Measurements from ENCODE around the gene CHKB.
"Not testable (repeated sequence)": the region's sequence is repeated elsewhere in the genome, so short reads cannot be mapped to it uniquely, and the experiment has no call there.

The CHKB gene

DNA sequence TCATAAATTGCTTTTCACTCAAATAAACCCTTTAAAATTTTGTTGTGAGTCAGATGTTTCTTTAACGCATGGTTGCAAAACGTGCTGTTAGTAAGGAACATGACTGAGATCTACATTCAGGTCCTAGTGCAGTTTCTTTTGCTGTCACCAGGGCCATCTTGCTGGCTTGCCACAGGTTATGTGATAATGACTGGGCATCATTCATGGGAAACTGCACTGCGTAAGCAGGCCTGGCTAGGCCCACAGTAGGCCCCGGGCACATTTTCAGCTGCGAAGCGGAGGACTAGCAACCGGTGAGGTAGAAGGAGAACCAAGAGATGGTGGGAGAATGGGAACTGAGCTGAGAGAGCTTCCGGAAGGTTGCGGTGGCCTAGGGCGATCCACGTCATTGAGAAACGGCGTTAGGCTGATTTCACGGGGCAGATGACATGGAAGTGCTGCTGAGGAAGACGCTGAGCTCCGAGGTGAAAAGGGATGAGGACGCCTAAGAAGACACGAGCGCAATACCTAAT lies 40.2 kb downstream of the CHKB start:
- no peak overlapping the region for H3K27ac Mint-ChIP-seq
- no peaks in the 10 kb centered on the region for H3K9me3 Mint-ChIP-seq
- no peak overlapping the region for H3K4me3 Mint-ChIP-seq
- peaks cover 16% of the 10 kb centered on the region for H3K27me3 Mint-ChIP-seq (ENCODE audit: low read depth, poor library complexity)
- DNase-seq: no peak
- TF ChIP-seq, protein P1, sequence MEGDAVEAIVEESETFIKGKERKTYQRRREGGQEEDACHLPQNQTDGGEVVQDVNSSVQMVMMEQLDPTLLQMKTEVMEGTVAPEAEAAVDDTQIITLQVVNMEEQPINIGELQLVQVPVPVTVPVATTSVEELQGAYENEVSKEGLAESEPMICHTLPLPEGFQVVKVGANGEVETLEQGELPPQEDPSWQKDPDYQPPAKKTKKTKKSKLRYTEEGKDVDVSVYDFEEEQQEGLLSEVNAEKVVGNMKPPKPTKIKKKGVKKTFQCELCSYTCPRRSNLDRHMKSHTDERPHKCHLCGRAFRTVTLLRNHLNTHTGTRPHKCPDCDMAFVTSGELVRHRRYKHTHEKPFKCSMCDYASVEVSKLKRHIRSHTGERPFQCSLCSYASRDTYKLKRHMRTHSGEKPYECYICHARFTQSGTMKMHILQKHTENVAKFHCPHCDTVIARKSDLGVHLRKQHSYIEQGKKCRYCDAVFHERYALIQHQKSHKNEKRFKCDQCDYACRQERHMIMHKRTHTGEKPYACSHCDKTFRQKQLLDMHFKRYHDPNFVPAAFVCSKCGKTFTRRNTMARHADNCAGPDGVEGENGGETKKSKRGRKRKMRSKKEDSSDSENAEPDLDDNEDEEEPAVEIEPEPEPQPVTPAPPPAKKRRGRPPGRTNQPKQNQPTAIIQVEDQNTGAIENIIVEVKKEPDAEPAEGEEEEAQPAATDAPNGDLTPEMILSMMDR (IDR thresholded peaks at IDR 0.05): no peak
- H3K36me3 Mint-ChIP-seq (ENCODE audit: low read depth): no peaks in the 10 kb centered on the region
- H3K4me1 Mint-ChIP-seq: peaks cover 29% of the 10 kb centered on the region

DNA sequence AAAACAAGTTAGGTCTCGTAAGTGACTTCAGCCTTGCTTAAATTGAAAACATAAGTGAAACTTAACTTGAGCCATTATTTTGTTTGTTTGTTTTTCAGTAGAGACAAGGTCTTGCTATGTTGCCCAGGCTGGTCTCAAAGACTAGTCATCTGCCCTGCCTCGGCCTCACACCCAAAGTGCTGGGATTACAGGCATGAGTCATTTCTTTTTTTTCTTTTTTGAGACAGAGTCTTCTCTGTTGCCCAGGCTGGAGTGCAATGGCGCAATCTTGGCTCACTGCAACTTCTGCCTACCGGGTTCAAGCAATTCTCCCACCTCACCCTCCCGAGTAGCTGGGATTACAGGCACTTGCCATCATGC lies 41.0 kb downstream of the CHKB start:
- H3K27me3 Mint-ChIP-seq (ENCODE audit: low read depth, poor library complexity): peaks cover 21% of the 10 kb centered on the region
- not testable (repeated sequence) for H3K27ac Mint-ChIP-seq; H3K36me3 Mint-ChIP-seq (ENCODE audit: low read depth); H3K9me3 Mint-ChIP-seq; H3K4me3 Mint-ChIP-seq; DNase-seq
- H3K4me1 Mint-ChIP-seq: peaks cover 29% of the 10 kb centered on the region

DNA sequence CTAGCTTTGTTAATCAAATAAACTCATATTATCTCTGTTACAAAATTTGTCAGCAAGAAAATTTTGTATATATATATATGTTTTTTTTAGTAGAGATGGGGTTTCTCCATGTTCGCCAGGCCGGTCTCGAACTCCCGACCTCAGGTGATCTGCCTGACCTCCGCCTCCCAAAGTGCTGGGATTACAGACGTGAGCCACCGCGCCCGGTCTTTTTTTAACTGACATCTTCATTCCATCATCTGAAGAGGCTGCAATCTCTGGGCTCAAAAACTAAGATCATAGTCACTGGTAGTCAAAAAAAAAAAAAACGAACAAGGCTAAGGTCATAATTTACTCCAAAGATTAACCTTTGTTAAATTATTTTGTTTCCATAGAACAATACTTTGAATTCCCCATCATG lies 42.3 kb downstream of the CHKB start:
- TF ChIP-seq, protein P1 (IDR thresholded peaks at IDR 0.05): no peak
- Mint-ChIP-seq H3K9me3 (no peaks in the 10 kb centered on the region), H3K36me3 (ENCODE audit: low read depth) (no peaks in the 10 kb centered on the region), H3K4me3 (no peak overlapping the region), H3K4me1 (peaks cover 24% of the 10 kb centered on the region), H3K27ac (no peak overlapping the region), H3K27me3 (ENCODE audit: low read depth, poor library complexity) (peaks cover 14% of the 10 kb centered on the region)
- no peak for DNase-seq

DNA sequence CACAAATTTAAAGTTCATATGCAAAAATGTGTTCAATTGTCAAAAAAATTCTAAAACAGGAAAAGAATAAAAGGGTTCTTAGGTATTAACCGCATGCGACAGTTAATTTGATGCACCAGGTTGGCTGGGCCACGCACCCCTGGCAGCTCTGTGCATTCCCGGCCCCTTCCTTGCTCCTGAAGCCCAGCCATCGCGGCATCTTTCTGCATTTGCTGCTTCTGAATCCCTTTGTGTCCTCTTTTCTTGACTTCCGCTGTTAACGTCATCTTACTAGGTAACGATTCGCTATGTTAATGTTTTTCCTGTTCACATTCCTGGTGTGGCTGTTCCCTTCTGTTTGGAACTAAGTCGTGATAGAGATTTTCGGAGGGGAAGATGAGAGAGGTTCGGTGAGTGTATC lies 44.9 kb downstream of the CHKB start:
- peaks cover 22% of the 10 kb centered on the region for H3K27me3 Mint-ChIP-seq (ENCODE audit: low read depth, poor library complexity)
- DNase-seq: no peak
- H3K36me3 Mint-ChIP-seq (ENCODE audit: low read depth): no peaks in the 10 kb centered on the region
- H3K27ac Mint-ChIP-seq: no peak overlapping the region
- H3K9me3 Mint-ChIP-seq: no peaks in the 10 kb centered on the region
- H3K4me1 Mint-ChIP-seq: peaks cover 43% of the 10 kb centered on the region
- H3K4me3 Mint-ChIP-seq: no peak overlapping the region
- TF ChIP-seq, protein P1 (IDR thresholded peaks at IDR 0.05): no peak

DNA sequence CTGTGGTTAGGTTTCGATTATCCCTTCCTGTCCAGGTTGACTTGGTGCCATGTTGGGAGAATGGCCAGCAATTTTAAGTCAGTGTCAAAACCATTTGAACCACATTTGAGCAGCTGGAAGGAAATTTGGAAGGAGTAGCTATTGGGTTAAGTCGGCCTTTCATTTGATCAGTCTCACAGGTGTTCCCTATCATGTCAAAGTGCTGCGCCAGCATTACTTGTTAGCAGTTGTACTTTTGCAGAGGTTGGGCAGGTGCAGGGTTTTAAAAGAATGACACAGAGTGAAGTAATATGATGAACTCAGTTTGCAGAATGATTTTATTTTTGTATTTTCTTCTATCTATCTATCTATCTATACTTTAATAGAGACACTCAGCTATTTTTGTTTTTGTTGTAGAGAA lies 46.4 kb downstream of the CHKB start:
- TF ChIP-seq, protein P1 (IDR thresholded peaks at IDR 0.05): no peak
- H3K27ac Mint-ChIP-seq: no peak overlapping the region
- H3K36me3 Mint-ChIP-seq (ENCODE audit: low read depth): no peaks in the 10 kb centered on the region
- peaks cover 47% of the 10 kb centered on the region for H3K4me1 Mint-ChIP-seq
- H3K9me3 Mint-ChIP-seq: no peaks in the 10 kb centered on the region
- DNase-seq: no peak
- peaks cover 27% of the 10 kb centered on the region for H3K27me3 Mint-ChIP-seq (ENCODE audit: low read depth, poor library complexity)
- no peak overlapping the region for H3K4me3 Mint-ChIP-seq

DNA sequence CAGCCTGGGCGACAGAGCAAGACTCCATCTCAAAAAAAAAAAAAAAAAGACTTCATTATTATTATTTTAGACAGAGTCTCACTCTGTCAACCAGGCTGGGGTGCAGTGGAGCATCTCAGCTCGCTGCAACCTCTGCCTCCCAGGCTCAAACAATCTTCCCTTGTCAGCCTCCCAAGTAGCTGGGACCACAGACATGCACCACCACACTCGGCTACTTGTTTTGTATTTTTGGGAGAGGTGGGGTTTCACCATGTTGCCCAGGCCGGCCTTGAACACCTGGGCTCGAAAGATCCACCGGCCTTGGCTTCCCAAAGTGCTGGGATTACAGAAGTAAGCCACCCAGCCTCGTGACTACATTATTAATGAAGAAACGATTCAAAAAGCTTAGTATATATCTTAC lies 47.5 kb downstream of the CHKB start:
- H3K4me1 Mint-ChIP-seq: peaks cover 38% of the 10 kb centered on the region
- TF ChIP-seq, protein P1 (IDR thresholded peaks at IDR 0.05): no peak
- DNase-seq: no peak
- no peak overlapping the region for H3K4me3 Mint-ChIP-seq
- no peaks in the 10 kb centered on the region for H3K9me3 Mint-ChIP-seq
- H3K27me3 Mint-ChIP-seq (ENCODE audit: low read depth, poor library complexity): peaks cover 33% of the 10 kb centered on the region
- H3K27ac Mint-ChIP-seq: no peak overlapping the region
- no peaks in the 10 kb centered on the region for H3K36me3 Mint-ChIP-seq (ENCODE audit: low read depth)

DNA sequence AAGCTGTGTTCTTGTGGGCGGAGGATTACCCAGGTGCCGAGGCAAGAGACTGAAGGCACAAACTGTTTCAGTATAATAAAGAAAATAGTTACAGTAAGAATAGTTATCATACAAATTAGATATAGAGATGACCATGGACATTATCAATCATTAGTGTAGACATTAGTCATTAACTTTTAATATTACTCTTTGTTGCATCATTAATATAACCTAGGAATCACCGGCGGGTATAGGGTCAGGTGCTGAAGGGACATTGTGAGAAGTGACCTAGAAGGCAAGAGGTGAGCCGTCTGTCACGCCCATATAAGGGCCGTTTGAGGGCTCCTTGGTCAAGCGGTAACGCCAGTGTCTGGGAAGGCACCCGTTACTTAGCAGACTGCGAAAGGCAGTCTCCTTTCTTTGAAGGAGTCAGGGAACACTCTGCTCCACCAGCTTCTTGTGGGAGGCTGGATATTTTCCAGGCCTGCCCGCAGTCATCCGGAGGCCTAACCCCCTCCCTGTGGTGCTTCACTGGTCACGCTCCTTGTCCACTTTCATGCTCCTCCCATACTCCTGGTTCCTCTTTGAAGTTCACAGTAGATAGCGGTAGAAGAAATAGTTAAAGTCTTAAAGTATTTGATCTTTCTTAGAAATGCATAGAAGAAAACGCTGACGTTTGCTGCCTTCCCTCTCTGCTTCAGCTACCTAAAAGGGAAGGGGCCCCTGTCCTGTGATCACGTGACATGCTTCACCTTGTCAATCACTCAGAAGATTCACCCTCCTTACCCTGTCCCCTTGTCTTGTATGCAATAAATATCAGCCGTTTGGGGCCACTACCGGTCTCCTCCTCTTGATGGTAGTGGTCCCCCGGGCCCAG lies 48.6 kb downstream of the CHKB start:
- H3K9me3 Mint-ChIP-seq; DNase-seq; H3K36me3 Mint-ChIP-seq (ENCODE audit: low read depth): not testable (repeated sequence)
- peaks cover 41% of the 10 kb centered on the region for H3K27me3 Mint-ChIP-seq (ENCODE audit: low read depth, poor library complexity)
- peak overlapping the region; percentile 73 for H3K27ac Mint-ChIP-seq
- H3K4me1 Mint-ChIP-seq: peaks cover 33% of the 10 kb centered on the region
- H3K4me3 Mint-ChIP-seq: peak overlapping the region; percentile 57

All from nephron progenitor cell (in vitro differentiated cells).